GM13976 (cell line): ENCODE results near the gene MDM1.

Experiments
- DNase-seq: peaks from one replicate; pipeline ENCODE4 v3.0.0; 2012; ENCODE audit warnings: low spot score
- CTCF ChIP-seq: IDR thresholded peaks from 2 replicates; pipeline ENCODE4 v1.5.1; 2012; ENCODE audit warnings: borderline replicate concordance, mild to moderate bottlenecking; ENCODE audit not compliant: insufficient read depth; ENCODE audit errors: extremely low read depth, missing control alignments, control extremely low read depth
- in situ Hi-C: fragments of 300-500 bp; cut with MboI; formaldehyde crosslinking; loops from one replicate; pipeline ENCODE4 v1.12.0; 2022; ENCODE audit warnings: low sequenced_read_pairs, mixed read lengths, inconsistent platforms; ENCODE audit not compliant: unreplicated experiment

Gene MDM1

GRCh38 chr12:68272732-68273131, 59.4 kb downstream of the MDM1 start:
- no peak for DNase-seq
- no peak for TF ChIP-seq CTCF

GRCh38 chr12:68271346-68271745, 60.8 kb downstream of the MDM1 start:
- DNase-seq, result no peak
- in situ Hi-C loops, result no loop called here
- TF ChIP-seq CTCF, result no peak

More at GRCh38 chr12:68272732-68273131, 59.4 kb downstream of the MDM1 start:
- in situ Hi-C loops, result no loop called here

GRCh38 chr12:68270358-68270757, 61.8 kb downstream of the MDM1 start:
- DNase-seq, result no peak
- TF ChIP-seq CTCF, result no peak
- in situ Hi-C loops, result no loop called here

DNA sequence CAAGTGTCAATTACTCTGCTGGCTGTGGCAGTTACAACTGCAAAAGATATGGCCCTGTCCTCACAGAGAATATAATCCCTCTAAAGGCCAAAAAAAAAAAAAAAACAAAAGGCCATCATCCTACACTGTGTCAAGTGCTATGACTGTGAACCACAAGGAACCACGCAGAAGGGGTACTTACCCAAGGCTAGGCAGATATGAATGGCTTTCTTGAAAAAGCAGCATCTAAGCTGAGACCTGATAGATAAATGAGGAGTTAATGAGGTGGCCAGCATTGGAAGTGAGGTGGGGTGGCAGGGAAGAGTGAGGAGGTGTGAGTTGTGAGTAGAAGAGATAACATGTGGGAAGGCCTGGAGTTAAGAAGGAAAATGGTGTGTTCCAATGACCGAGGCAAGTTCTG, 62.4 kb downstream of the MDM1 start:
- in situ Hi-C loops, result no loop called here
- no peak for DNase-seq
- TF ChIP-seq CTCF, result no peak

DNA sequence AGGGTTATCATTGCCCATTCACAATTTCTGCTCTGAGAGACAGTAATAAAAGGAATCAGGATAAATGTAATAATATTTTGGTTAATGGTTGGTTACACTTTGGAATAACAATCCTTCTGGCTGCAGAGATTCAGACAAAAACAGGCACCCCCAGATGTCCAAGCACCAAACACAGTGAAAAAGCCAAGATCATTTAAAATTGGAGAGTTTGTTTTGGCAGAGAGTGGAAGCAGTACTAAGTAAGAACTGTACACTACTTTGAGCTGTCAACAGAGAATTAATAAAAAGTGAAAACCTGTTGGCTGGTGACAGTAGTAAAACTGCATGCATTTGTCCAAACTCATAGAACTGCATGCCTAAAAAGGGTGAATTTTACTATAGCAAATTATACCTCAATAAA, 63.2 kb downstream of the MDM1 start:
- in situ Hi-C loops, result no loop called here
- no peak for DNase-seq
- no peak for TF ChIP-seq CTCF

GRCh38 chr12:68267892-68268396, 64.2 kb downstream of the MDM1 start:
- in situ Hi-C loops, result no loop called here
- no peak for TF ChIP-seq CTCF
- no peak for DNase-seq

GRCh38 chr12:68264857-68265256, 67.3 kb downstream of the MDM1 start:
- in situ Hi-C loops, result no loop called here
- no peak for TF ChIP-seq CTCF
- DNase-seq, result no peak
